Brain microvascular endothelial cell (primary cell): Measurements from ENCODE around the gene C11orf21.

Experiments used
- DNase-seq: peaks from one replicate; pipeline ENCODE4 v3.0.0-alpha.2; 2020
- H3K27ac ChIP-seq: fragments of 250-450 bp; sonication (Bioruptor Pico); 2 replicates; pipeline ENCODE4 v1.5.1; 2020; ENCODE audit warnings: mild to moderate bottlenecking, moderate library complexity
- H3K27me3 ChIP-seq: fragments of 250-450 bp; sonication (Bioruptor Pico); replicated peaks from 2 replicates; pipeline ENCODE4 v1.5.1; 2020; ENCODE audit warnings: mild to moderate bottlenecking
- H3K36me3 ChIP-seq: fragments of 250-450 bp; sonication (Bioruptor Pico); replicated peaks from 2 replicates; pipeline ENCODE4 v1.5.1; 2020; ENCODE audit warnings: mild to moderate bottlenecking
- H3K4me3 ChIP-seq: 2 replicates; pipeline ENCODE4 v1.5.1; 2011; ENCODE audit warnings: low read depth, mild to moderate bottlenecking, control low read depth, low read length, moderate library complexity
- CTCF ChIP-seq: IDR thresholded peaks from 2 replicates; pipeline ENCODE4 v1.5.1; 2011; ENCODE audit warnings: low read depth, mild to moderate bottlenecking, moderate library complexity, low read length, control low read depth, inconsistent platforms; ENCODE audit errors: missing control alignments
- in situ Hi-C: cut with HindIII; loops from 2 replicates; pipeline ENCODE4 v1.10.0; 2017; ENCODE audit warnings: low sequenced_read_pairs, low pct_ligation_motif_present

C11orf21 gene

GRCh38 chr11:2296913-2297622 is 4.7 kb downstream of the C11orf21 start:
- Histone ChIP-seq H3K4me3 (no peak overlapping the region), H3K27ac (no peak overlapping the region), H3K27me3 (no peaks in the 10 kb centered on the region), H3K36me3 (no peaks in the 10 kb centered on the region)
- no peak for TF ChIP-seq CTCF
- no peak for DNase-seq
- in situ Hi-C loops: no loop called here

- H3K36me3 ChIP-seq: no peaks in the 10 kb centered on the region
- no peak overlapping the region for H3K27ac ChIP-seq
- in situ Hi-C loops: no loop called here
- no peak for TF ChIP-seq CTCF
- no peaks in the 10 kb centered on the region for H3K27me3 ChIP-seq
- DNase-seq: no peak
- H3K4me3 ChIP-seq: no peak overlapping the region
Measured at GRCh38 chr11:2295971-2296912, 5.5 kb downstream of the C11orf21 start.

DNA sequence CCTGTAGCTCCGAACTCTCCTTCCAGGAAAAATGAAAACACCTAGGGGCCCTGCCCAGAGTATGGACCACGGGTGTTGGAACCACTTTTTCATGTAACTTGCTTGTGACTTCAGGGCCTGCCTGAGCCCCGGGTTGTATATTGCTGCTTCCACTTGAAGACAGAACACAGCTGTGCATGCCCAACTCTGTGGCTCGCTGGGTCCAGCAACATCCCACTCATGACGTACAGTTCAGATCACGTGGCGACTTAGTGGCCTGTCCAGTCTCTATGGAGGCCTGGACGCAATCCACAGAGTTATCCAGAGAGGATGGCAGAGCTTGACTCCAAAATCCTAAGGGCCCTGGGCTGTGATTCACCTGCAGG is 6.8 kb downstream of the C11orf21 start:
- Histone ChIP-seq H3K4me3 (no peak overlapping the region), H3K36me3 (no peaks in the 10 kb centered on the region), H3K27ac (no peak overlapping the region), H3K27me3 (no peaks in the 10 kb centered on the region)
- in situ Hi-C loops: no loop called here
- no peak for TF ChIP-seq CTCF
- DNase-seq: no peak

- Histone ChIP-seq H3K27ac (no peak overlapping the region), H3K27me3 (no peaks in the 10 kb centered on the region), H3K4me3 (no peak overlapping the region), H3K36me3 (no peaks in the 10 kb centered on the region)
- in situ Hi-C loops: no loop called here
- no peak for TF ChIP-seq CTCF
- DNase-seq: no peak
Measured at GRCh38 chr11:2293984-2294925, 7.5 kb downstream of the C11orf21 start.

GRCh38 chr11:2293531-2293971 is 8.2 kb downstream of the C11orf21 start:
- DNase-seq: no peak
- H3K27ac ChIP-seq: no peak overlapping the region
- H3K36me3 ChIP-seq: no peaks in the 10 kb centered on the region
- TF ChIP-seq CTCF: no peak
- no peak overlapping the region for H3K4me3 ChIP-seq
- peaks cover 2% of the 10 kb centered on the region for H3K27me3 ChIP-seq
- in situ Hi-C loops: no loop called here
